HG03565 (cell line): ENCODE measurements around the gene KIF3B.
"Not testable (repeated sequence)": the region's sequence is repeated elsewhere in the genome, so short reads cannot be mapped to it uniquely, and the experiment has no call there.

Experiments used
- ATAC-seq: cut with Tn5 transposase; IDR thresholded peaks from one replicate; pipeline ENCODE4 v1.9.1; 2021; ENCODE audit warnings: mild to moderate bottlenecking, moderate library complexity; ENCODE audit not compliant: unreplicated experiment

Gene KIF3B

DNA sequence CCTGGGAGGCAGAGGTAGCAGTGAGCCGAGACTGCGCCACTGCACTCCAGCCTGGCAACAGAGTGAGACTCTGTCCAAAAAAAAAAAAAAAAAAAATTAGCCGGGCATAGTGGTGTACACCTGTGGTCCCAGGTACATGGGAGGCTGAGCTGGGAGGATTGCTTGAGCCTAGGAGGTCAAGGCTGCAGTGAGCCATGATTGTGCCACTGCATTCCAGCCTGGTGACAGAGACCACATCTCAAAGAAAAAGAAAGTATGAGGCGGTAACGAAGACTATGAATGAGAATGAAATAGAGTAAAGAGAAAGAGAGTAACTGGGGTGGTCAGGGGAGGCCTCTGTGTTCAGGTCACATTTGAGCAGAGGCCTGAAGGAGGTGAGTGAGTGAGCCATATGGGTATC is 31.2 kb upstream of the KIF3B start:
- not testable (repeated sequence) for ATAC-seq

DNA sequence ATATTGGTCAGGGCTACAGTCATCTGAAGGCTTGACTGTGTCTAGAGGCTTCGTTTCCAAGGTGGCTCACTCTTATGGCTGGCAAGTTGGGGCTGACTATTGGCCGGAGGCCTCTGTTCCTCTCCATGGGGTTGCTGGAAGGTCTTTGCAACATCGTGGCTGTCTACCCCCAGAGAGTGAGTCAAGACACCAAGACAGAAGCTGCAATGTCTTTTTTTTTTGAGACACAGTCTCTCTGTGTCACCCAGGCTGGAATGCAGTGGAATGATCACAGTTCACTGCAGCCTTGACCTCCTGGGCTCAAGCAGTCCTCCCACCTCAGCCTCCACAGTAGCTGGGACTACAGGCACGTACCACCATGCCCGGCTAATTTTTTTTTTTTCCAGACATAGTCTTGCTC is 29.4 kb upstream of the KIF3B start:
- ATAC-seq, result no peak

DNA sequence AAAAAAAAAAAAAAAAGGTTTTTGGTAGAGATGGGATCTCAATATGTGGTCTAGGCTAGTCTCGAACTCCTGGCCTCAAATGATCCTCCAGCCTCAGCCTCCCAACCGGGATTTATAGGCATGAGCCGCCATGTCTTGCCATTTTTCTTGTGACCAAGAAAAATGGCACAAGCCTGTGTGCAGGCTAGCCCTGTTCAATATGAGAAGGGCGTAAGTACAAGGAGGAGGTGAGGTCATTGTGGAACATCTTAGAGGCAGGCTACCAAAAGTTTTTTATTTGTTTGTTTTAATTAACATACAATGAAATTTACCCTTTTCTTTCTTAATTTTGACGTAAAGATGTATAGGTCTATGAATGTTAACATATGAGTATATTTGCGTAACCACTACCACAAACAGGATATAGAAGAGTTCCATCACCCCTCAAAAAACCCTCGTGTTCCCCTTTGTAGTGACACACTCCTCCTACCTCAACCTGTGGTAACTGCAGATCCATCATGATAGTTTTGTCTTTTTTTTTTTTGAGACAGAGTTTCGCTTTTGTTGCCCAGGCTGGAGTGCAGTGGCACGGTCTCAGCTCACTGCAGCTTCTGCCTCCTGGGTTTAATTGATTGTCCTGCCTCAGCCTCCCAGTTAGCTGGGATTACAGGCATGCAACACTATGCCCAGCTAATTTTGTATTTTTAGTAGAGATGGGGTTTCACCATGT is 28.3 kb upstream of the KIF3B start:
- no peak for ATAC-seq

DNA sequence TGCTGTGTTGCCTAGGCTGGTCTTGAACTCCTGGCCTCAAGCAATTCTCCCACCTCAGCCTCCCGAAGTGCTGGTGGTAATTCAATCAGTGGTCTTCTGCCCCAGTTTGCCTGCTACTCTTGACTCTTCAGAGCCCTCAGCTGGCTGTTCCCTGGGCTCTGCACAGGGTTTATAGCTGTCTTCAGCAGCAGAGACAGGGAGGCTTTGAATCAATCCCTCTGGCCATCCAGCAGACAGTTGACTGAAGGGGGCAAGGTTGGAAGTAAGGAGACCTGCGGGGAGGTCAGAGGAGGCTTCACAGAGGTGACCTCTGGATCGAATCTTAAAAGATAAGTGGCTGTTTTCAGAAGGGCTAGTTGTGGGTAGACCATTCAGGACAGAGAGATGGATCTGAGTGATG is 26.0 kb upstream of the KIF3B start:
- ATAC-seq, result no peak

DNA sequence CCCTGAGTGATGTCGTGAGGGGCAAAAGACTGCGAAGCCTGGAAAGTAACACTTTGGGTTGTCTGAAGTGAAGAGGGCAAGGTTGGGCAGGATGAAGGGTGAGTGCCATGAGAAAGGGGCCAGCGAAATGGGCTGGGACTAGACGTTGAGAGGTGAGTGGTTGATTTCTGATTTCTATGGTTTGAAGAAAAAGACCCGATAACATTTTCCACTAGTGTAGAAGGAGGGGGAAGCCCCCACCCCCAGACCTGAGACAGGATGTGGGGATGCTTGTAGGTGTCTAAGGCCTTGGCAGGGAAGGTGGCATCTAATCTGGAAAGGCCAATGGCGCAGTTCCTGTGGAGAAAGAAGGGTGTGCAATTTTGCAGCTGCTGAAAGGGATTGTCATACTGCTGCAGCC is 25.3 kb upstream of the KIF3B start:
- ATAC-seq, result no peak

DNA sequence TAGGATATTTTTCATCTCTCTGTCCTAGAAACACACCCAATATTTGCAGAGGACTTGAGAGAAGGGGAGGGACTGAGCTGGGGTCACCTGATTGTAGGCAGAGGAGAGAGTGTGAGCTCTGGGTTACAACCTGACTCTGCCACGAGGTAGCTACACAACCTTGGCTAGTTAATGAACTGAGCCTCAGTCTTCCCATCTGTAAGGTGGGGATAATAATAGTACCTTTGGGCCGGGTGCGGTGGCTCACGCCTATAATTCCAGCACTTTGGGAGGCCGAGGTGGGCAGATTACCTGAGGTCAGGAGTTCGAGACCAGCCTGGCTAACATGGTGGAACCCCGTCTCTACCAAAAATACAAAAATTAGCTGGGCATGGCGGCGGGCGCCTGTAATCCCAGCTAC is 16.5 kb upstream of the KIF3B start:
- not testable (repeated sequence) for ATAC-seq

DNA sequence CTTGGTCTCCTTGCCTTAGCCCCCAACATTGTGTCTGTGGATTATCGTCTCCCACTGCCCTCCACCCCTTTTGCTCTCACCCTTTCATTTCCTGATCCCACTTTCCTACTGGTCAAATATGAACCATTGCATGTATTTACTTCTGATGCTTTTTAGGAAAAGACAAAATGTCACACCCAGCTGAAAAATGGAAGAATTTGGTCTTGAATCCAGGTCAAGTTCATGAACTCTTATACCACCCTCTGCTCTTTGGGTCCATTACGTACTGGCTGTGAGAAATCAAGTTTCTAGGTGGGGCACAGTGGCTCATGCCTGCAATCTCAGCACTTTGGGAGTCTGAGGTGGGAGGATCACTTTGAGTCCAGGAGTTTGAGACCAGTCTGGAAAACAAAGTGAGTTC is 15.8 kb upstream of the KIF3B start:
- ATAC-seq, result no peak

DNA sequence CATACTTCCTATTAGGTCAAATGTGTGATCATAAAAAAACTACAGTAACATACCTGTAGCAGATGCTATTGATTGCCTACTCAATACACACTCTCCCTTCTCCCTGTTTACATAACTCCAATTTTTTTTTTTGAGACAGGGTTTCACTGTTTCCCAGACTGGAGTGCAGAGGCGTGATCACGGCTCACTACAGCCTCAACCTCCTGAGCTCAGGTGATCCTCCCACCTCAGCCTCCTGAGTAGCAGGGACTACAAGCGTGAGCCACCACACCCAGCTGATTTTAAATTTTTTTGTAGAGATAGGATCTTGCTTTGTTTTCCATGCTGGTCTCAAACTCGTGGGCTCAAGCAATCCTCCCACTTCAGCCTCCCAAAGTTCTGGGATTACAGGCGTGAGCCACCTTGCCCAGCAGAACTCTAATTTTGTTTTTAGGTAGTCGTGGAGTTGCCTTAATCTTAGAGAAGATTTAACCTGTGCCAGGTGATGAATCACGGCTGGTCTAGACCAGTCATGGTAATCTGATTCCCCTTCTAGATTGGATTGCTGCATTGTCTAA is 14.0 kb upstream of the KIF3B start:
- no peak for ATAC-seq

DNA sequence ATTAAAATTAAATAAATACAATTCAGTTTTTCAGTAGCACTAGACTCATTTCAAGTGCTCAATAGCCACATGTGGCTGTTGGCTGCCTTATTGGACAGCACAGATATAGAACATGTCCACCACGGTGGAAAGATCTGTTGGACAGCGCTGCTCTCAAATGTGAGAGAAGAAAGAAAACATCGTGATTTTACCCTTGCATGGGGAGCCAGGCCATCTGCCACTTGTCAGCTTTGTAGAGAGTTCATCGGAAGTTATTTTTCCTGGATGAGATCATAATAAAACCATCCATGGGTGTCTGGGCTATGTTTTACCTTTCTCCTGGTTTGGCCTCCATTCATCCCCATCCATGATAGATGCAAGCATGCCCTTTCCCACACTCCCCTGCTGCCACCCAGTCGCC is 5.8 kb upstream of the KIF3B start:
- ATAC-seq, result no peak

DNA sequence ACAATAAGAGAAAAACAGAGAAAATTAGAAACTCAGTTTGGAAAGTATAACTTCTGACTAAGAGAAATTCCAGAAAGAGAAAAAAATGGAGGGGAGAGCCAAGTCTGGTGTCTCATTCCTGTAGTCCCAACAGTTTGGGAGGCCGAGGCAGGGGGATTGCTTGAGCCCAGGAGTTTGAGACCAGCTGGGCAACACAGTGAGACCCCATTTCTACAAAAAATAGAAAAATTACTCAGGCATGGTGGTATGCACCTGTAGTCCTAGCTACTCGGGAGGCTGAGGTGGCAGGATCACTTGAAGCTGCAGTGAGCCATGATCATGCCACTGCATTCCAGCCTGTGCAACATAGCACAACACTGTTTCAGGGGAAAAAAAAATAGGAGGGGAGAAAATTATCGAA is 3.1 kb upstream of the KIF3B start:
- ATAC-seq, result no peak

DNA sequence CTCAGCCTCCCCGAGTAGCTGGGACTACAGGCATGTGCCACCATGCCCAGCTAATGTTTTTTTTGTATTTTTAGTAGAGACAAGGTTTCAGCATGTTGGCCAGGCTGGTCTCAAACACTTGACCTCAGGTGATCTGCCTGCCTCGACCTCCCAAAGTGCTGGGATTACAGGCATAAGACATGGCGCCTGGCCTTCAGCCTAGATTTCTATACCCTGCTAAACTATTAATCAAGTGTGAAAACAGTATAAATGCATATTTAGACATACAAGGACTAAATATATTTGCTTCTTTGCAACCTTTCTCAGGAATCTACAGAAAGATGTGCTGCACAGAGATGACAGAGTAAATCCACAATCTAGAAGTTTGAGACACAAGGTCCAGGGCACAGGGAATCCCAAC is 2.3 kb upstream of the KIF3B start:
- not testable (repeated sequence) for ATAC-seq

DNA sequence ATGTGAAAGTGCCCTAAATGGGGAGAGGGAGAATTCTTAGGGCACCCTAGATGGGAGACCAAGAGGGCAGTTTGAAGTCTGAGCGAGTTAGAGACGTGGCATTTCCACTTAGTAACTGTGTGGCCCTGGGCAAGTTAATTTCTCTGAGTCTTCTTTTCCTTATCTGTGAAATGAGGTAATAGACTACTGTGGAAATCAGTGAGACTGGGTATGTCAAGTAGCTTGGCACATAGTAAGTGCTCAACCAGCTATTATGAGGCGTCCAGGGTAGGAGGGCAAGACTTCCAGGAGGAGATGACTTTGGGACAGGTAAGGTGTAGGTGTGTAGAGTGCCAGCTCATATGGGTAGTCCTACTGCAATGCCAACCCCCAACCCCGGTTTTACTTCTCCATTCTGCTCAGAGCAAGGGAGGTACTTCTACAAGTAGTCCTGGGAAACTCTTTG is 770 bp downstream of the KIF3B start:
- ATAC-seq, result peak; percentile 58

DNA sequence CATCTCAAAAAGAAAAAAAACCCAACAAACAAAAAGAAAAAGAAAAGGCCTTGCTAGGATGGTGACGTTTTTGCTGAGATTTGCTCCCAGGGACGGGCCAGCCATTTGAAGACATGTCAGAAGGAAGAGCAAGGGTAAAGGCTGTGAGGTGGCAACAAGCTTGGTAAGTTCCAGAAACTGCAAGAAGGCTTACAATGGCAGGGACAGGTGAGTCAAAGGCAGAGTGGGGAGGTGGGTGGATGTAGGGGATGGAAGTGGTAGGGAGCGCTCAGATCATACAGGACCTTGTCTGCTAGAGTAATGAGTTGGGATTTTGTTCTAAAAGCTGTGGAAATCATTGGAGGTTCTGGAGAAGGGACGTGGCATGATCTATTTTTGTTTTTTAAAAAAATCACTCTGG is 4.3 kb downstream of the KIF3B start:
- ATAC-seq, result no peak

DNA sequence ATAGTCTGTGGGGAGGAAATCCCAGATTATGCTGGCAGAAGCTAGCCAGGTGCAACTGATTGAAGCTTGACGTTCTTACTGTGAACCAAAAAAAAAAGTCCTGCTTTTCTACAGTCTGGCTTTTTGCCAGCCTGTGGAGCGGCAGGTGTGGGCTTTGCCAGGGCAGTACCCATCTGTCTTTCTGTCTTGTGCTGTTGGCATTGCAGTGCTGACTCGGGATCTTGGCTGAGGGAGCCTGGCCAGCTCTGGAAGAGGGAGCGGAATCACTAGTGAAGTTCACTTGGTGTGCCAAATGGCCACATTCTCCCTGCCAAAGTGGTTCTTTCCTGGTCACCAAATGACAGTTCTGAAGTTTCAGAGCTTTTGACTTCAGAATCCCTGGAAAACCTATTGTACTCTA is 5.0 kb downstream of the KIF3B start:
- ATAC-seq, result no peak

DNA sequence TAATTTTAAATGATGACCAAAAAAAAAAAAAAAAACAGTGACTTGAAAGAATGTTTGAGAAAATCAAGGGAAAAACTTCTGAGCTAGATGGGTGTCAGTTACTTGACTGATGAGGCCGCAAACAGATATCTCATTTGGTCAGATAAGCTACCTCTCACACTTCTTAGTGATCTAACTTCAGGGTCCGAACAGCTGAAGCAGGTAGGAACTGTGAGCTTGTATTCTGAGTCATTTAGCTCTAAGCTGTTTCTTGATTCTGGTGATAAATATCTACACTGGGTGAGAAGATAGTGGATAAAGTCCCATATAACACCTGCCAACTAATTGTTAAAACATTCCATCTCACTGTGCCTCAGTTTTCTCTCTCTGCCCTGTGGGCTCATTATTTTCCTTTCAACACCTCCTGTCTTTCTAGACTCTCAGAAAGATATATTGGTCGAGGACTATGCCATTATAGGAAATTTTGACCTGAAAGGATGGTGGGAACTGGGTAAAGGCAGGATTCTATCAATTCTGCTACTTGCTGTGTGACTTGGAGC is 7.7 kb downstream of the KIF3B start:
- ATAC-seq, result peak; percentile 43

DNA sequence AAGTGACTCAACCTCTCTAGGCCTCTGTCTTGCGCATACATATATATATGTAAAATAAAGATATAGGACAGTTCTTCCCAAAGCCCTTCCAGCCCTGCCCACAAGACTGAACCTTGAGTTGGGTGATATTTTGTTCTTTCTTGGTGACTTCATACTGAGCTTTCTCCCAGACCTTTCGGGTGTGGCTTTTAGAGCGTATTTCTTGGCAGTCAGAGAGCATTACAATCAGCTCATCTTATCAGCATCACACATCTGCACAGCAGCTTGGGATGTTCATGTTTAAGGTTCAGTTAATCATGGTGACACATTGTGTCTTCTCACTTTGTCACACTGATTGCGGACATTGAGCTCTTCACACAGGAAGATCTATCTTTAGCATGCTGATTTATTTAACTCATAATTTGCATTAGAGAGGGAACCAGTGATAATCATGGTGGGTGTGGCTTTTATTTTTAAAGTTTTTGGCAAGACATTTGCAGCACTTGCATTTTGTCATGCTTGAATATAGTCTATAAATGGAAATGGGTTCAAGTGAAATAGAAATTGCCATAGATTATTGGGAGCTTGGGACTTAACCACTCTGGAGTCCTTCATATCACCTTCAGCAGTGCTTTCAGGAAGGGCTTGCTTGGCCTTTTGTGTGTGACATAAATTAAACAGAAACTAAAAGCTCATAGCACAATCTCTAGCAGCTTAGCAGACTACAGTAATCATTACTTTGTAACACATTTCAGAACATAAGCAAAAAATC is 8.3 kb downstream of the KIF3B start:
- ATAC-seq, result peak; percentile 71

DNA sequence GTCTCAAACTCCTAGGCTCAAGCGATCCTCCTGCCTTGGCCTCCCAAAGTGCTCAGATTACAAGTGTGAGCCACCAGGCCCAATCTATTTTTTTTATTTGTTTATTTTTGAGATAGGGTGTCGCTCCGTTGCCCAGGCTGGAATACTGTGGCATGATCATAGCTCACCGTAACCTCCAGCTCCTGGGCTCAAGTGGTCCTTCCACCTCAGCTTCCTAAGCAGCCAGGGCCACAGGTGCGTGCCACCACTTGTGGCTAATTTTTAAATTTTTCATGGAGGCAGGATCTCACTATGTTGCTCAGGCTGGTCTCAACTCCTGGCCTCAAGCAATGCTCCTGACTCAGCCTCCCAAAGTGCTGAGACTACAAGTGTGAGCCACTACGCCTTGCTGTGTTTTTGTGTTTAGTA is 9.8 kb downstream of the KIF3B start:
- no peak for ATAC-seq

DNA sequence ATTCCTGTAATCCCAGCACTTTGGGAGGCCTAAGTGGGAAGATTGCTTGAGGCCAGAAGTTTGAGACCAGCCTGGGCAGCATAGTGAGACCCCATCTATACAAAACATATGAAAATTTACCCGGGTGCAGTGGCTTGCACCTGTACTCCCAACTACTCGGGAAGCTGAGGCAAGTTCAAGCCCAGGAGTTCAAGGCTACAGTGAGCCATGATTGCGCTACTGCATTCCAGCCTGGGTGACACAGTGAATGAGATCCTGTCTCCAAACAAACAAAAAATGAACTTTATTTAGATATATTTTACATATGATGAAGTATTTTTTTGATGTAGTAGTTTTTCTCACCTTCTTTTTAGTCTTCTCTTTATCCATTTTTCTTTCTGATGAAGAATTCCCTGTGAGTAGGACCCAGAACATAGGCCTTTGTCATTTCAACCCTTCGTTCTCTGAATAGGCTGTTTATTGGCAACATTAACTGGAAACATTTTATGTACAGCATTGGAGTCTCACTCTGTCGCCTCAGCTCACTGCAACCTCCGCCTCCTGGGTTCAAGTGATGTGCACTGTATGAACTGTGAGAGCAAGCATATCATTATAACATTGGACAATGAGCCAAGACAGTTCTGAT is 10.9 kb downstream of the KIF3B start:
- no peak for ATAC-seq

DNA sequence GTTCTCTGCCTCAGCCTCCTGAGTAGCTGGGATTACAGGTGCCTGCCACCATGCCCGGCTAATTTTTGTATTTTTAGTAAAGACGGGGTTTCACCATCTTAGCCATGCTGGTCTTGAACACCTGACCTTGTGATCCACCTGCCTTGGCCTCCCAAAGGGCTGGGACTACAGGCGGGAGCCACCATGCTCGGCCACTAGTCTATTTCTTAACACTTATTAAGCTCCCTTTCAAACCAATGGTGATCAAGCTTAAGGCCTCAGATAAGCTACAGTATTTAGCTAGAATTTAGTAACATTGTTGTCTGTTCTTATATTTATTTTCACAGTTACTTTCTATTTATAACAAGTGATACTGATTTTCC is 11.8 kb downstream of the KIF3B start:
- not testable (repeated sequence) for ATAC-seq

DNA sequence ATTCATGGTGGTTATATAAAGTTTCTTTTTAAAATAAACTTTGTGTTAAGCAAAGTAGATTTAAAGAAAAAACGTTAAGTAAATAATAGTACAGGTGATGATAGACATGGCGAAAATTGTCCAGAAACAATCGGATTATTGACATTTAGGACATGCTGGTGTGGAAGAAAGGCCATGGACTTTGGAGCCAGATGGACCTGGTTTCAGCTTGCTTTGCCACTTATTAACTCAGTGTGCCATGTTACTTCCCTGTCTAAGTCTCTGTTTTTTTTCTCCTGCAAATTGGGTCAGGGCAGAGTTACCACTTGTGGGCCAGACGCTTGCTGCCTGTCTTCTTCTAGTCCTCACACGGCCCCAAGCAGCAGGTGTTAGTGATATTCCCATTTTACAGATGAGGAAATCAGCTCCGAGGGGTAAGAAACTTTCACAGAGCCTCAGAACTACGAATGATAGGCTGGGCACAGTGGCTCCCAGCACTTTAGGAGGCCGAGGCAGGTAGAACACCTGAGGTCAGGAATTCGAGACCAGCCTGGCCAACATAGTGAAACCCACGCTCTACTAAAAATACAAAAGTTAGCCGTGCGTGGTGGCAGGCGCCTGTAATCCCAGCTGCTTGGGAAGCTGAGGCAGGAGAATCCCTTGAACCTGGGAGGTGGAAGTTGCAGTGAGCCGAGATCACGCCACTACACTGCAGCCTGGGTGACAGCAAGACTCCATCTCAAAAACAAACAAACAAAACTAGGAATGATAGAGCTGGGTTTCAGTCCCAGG is 12.4 kb downstream of the KIF3B start:
- no peak for ATAC-seq

DNA sequence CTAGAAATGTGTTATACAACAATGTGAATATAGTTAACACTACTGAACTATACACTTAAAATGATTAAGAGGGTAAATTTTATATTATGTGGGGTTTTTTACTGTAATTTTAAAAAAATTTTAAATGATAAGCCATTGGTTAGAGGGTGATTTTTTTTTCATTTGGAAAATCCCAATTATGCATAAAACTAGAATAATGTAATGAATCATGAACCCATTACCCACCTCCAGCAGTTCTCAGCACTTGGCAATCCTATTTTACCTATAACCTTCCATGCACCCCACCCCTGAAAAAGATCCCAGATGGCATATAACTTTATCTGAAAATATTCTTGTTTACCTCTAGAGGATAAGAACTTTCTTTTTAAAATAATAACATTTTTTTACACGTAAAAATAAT is 13.7 kb downstream of the KIF3B start:
- ATAC-seq, result no peak
